Aortic smooth muscle cell (primary cell): ENCODE results near the gene GCSAML. TPM values are rescaled to one million over a fixed set of nuclear protein-coding genes. Genes with fewer than 3 reads are reported as not detected.

ENCODE experiments used
- total RNA-seq: library from RNA; depleted of rRNA; stranded (reverse); fragments of >200 nt; gene quantifications from 2 replicates; pipeline ENCODE4 v1.2.3, GENCODE V29; 2014

The GCSAML gene
- total RNA-seq, result not detected in 2 replicates

GRCh38 chr1:247548769-247549182 lies at the start of gene GCSAML:
TSS of gene GCSAML (plus strand) at chr1:247549134. CDS start at chr1:247549192, 58 bp downstream.

GRCh38 chr1:247536340-247536739 lies 12.6 kb upstream of the GCSAML start, which contains the start of gene OR2C3:
TSS of gene OR2C3 (minus strand) at chr1:247536440. CDS start at chr1:247532511, 3,929 bp downstream.

GRCh38 chr1:247588060-247588459 lies 39.1 kb downstream of the GCSAML start, which contains the start of gene OR2G2:
TSS of gene OR2G2 (plus strand) at chr1:247588360. CDS start at chr1:247588360, 0 bp downstream.

GRCh38 chr1:247605286-247605685 lies 56.4 kb downstream of the GCSAML start, which contains the start of gene OR2G3:
TSS of gene OR2G3 (plus strand) at chr1:247605586. CDS start at chr1:247605586, 0 bp downstream.

Other genes with a start within 250 kb of the GCSAML start
- 6.3 and 8.8 TPM in 2 replicates for gene ZNF496, start 217.3 kb upstream of the GCSAML start, total RNA-seq
- gene NLRP3, start 133.0 kb upstream of the GCSAML start, total RNA-seq, result 1.1 and 1.5 TPM in 2 replicates
- gene OR2B11, start 91.0 kb upstream of the GCSAML start, total RNA-seq, result not detected in 2 replicates
- gene OR2C3, start 12.7 kb upstream of the GCSAML start, total RNA-seq, result not detected in 2 replicates
- gene OR2G2, start 39.2 kb downstream of the GCSAML start, total RNA-seq, result not detected in 2 replicates
- 0.12 TPM in 1 of 2 replicates, not detected in the other for gene OR2G3, start 56.5 kb downstream of the GCSAML start, total RNA-seq
- gene OR13G1, start 130.6 kb downstream of the GCSAML start, total RNA-seq, result not detected in 2 replicates
- not detected in 2 replicates for gene OR6F1, start 167.5 kb downstream of the GCSAML start, total RNA-seq
- gene OR14K1, start 189.5 kb downstream of the GCSAML start, total RNA-seq, result not detected in 2 replicates
- not detected in 2 replicates for gene OR14A2, start 199.0 kb downstream of the GCSAML start, total RNA-seq
- not detected in 2 replicates for gene OR1C1, start 211.4 kb downstream of the GCSAML start, total RNA-seq